HG03571 (cell line): ENCODE data around the gene ENHO.

ENCODE experiments used
- ATAC-seq: cut with Tn5 transposase; IDR thresholded peaks from one replicate; pipeline ENCODE4 v1.9.1; 2021; ENCODE audit not compliant: unreplicated experiment

ENHO gene

GRCh38 chr9:34522971-34523797, at the start of gene ENHO:
TSS of gene ENHO (minus strand) at chr9:34522990. CDS start at chr9:34521695, 1,295 bp downstream.
- peak; percentile 80 for ATAC-seq

DNA sequence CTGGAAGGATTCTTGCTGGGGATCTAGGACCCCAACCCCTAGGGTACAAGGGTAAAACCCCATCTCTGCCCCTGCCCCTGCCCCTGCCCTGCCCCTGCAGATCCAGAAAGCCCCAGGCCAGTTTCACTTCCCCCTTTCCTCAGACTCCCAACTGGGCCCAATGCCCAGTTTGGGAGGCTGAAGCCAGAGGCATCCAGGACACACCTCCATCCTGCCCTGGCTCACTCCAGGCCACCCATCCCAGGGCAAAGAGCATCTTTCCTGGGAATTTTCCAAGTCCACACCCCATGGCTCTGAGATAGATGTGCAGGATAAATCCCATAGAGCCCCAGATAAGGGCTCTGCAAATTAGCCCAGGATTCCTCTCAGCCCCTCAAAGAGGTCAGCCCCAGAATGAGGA, 49.3 kb upstream of the ENHO start:
- no peak for ATAC-seq

DNA sequence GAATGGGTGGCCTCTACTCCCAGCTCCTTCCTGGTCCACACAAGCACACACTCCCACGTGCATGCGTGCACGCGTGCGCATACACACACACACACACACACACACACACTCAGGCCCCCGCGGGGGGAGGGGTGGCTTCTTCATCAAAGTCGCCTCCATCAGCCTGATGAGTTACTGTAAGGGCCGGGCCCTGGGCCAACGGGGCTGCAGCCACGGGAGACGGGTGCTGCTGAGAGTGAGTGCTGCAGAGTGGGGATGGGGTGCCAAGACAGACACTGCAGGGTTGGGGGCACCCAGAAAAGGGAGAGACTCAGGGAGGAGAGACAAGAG, 48.7 kb upstream of the ENHO start:
- no peak for ATAC-seq

GRCh38 chr9:34570809-34571480, 48.2 kb upstream of the ENHO start:
- ATAC-seq, result no peak

DNA sequence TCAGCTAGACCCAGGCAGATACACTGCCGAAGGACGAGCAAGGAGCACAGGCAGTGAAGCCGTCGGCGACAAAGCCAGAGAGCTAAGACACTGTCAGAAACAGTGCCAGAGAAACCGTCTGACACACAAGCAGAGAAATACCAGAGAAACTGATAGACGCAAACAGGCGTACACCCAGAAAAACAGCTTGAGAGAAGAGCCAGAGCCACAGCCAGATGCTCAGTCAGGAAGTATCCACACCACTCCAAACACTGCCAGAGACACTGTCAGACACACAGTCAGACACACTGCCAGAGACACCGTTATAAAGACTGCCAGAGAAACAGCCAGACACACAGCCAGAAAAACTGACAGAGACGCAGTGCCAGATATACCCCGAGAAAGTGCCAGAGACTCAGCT, 47.6 kb upstream of the ENHO start:
- ATAC-seq, result no peak

DNA sequence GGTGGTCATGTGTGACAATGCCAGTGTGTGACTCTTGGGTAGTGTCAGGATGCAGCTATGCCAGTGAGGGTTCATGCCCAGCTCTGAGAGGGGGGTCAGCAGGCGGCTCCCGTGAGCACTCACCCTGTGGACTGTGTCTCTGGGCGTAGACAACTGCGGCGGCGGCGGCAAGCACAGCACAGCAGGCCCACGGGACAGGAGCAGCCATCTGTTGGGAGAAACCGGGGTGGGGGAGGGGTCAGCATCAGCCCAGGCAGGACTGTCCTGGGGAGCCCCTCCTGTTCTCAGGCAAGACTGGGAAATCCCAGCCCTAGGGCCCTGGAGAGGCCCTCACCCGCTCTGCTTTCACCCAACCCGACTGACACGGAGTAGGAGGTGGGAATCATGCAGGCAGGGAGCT, 46.0 kb upstream of the ENHO start:
- ATAC-seq, result no peak

DNA sequence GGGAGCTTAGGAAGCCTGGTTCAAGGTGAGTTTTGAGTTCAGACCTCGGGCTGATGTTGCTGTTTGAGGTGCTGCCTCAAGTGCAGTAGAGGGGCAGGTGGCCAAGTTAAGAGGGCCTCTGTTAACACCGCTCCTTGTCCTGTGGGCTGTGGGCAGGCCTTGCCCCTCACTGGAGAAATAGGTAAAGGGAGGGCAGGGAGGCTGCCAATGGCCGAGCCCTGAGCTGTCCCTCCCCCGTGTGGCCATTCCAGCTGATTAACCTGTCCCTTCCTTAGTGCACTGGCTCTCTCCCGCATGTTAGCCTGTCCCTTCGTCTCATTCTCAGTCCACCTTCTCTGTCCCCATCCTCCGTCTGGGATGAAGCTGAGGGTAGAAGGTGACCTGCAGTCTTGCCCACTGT, 45.3 kb upstream of the ENHO start:
- ATAC-seq, result no peak

DNA sequence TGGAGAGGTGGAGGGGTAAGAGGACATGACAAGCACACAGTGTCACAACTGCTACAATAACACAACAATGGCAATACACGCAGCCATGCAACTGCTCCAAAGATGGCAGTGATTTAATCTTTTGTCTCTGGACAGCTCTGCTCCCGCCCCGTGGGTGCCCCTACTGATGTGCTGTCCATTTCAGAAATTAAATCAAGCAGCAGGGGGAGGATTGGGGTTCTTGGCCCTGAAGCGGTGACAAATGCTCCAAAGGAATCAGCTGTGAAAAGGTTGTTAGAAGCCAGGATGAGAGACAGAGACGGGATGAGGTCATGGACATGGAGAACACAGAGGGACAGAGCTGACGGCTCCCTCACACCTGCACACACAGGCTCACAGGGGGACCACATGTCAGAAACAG, 44.2 kb upstream of the ENHO start:
- no peak for ATAC-seq

GRCh38 chr9:34566322-34566721, 43.5 kb upstream of the ENHO start:
- ATAC-seq, result no peak

GRCh38 chr9:34565856-34566255, 43.1 kb upstream of the ENHO start:
- ATAC-seq, result no peak

DNA sequence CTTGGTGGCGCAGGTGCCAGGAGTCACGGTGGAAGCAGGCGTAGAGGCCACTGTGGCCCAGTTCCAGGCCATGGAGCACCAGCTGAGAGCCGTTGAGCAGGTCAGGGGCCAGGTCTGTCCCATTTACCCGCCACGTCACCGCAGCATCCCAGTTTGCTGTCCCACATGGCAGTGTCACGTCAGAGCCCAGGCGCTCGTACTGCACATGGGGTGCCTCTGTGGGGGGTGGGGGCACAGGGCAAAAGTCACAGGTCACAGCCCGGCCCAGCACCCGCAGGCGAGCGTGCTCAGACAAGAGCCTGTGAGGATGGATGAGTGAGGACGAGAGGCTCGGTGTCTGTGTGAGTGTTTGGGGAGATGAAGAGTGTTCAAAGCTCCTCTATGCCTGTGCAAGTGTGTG, 41.8 kb upstream of the ENHO start:
- ATAC-seq, result no peak

- ATAC-seq, result no peak
Measured at GRCh38 chr9:34563262-34563661, 40.5 kb upstream of the ENHO start.

DNA sequence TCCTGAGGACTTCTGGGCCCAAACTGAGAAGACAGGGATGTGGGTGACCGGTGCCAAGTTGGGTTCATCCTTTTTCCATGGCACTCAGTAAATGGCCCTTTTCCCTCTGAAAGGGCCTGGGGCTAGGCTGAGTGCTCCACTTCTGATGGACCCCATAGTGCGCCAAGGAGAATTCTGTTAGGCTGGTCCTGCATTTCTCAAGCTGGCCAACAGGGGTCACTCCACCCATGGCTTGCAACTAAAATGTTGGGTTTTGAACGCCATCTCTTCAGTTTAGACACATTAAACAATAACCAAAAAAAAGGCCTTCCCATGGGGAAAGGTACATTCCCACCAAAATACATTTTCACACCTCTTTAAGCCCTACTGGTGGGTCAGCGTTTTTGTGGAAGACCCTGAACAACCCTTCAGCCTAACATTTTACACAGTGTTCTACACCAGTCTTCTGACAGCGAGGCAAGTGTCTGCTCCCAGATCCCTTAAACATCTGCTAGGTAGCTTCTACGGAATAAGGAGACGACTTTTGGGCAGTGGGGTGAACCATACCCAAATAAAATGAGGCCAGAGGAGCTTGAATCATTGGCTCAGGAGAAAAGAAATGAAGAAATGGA, 39.5 kb upstream of the ENHO start:
- ATAC-seq, result no peak

DNA sequence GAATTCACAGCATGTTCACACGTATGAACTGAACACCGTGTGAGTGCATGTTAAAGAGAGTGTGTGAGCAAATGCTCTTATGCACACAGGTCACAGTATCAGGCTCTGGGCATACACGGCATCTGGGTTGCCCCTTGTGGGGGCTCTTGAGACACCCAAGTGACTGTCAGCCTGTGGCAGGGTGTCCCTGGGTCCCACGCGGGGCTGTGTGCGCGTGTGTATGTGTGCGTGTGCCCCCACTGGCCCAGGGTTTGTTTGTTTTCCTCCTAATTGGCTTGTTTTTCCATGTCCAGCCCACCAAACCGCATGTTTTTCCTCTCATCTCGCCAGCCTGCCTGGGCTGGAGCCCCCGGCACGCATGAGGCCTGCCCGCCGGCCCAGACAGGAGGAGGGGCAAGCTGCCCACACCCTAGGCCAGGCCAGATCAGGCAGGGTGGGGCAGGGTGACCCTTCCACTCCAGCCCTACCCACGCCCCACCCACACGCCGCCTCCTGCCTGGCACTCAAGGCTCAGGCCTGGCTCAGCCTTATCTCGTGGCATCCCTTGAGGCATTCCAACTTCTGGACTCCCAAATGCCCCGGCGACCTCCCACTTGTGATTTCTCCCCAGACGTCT, 37.9 kb upstream of the ENHO start:
- no peak for ATAC-seq

- ATAC-seq, result no peak
Measured at GRCh38 chr9:34559624-34560455, 37.0 kb upstream of the ENHO start.

GRCh38 chr9:34558919-34559623, 36.3 kb upstream of the ENHO start:
- ATAC-seq, result no peak

DNA sequence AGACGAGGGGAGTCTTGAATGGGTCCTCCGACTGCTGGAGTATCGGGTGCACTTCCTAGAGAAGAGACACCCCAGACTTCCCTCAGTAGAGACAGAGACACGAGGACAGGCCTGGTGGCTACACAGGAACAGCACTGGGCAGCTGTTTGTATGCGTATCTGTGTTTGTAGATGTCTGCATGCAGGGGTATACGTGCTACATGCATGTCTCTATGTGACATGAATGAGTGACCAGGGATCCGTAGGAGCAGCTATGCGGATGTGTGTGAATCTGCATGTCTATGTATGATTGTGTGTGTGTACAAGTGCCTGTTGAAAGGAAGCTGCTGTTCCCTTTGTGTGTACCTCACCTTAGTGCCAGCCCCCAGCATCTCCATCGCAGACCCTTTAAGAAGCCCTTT, 35.6 kb upstream of the ENHO start:
- no peak for ATAC-seq

DNA sequence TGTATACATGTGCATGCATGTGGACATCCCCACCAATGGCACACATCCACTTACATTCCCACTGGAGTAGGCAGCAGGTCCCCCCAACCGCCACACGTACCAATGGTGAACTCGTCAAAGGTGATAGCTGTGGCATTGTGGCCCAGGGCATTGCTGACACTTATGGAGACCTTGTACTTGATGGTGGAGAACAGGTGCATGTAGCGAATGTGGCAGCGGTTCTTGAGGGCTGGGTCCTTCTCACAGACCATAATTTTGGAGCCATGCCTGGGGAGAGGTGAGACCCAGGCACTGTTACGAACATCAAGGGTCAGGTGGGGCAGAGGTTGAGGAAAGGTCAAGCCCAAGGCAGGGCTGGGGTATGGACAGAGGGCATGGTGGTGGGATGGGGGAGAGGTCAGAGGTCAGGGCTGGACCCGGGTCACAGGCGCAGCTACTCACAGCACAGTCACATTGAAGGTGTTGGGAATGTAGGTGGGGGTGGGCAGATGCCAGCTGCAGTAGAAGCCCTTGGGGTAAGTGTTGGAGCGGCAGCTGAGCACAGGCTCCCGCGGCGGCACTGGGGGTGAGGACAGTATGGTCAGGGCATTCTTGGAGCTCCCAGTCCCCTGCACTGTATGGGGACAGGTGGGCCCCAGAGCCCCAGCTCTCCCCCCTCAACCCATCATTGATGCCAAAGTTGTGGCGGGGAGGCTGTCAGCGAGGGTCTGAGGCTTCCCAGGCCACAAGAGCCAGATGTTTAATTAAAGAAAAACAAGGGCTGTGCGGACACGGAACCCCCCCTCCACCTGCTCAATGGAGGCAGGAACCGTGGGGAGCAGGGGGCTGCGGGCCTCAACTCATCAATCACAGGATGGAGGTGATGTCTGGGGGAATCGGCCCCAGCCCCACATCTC, 34.9 kb upstream of the ENHO start:
- no peak for ATAC-seq

DNA sequence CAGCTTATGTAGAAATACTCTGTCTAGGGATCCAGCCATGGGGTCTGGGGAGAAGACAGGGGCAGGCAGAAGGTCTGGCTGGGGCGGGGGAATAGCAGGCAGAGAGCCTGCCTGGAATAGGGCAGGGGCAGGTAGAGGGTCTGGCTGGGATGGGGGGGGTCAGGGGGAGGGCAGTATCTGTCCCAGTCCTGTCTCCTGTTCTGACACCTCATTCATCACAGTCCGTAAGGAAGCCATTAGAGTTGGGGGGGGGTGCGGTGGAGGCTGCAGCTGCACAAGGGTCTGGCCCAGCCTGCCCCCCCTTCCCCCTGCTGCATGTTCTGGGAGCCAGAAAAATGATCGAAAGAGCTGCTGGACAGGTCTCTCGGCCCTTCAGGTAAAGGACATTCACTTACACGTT, 34.2 kb upstream of the ENHO start:
- ATAC-seq, result no peak
